ENCODE measurements around the gene DEPP1. TPM values are rescaled to one million over a fixed set of nuclear protein-coding genes. Genes with fewer than 3 reads are reported as not detected.
A peak's percentile ranks its signal among the peaks of the same experiment; 100 is the strongest.

The DEPP1 gene
- total and polyA plus RNA-seq, 2 experiments from 2014 or later = 0.37 to 1.3 TPM

- TF ChIP-seq, protein P1, sequence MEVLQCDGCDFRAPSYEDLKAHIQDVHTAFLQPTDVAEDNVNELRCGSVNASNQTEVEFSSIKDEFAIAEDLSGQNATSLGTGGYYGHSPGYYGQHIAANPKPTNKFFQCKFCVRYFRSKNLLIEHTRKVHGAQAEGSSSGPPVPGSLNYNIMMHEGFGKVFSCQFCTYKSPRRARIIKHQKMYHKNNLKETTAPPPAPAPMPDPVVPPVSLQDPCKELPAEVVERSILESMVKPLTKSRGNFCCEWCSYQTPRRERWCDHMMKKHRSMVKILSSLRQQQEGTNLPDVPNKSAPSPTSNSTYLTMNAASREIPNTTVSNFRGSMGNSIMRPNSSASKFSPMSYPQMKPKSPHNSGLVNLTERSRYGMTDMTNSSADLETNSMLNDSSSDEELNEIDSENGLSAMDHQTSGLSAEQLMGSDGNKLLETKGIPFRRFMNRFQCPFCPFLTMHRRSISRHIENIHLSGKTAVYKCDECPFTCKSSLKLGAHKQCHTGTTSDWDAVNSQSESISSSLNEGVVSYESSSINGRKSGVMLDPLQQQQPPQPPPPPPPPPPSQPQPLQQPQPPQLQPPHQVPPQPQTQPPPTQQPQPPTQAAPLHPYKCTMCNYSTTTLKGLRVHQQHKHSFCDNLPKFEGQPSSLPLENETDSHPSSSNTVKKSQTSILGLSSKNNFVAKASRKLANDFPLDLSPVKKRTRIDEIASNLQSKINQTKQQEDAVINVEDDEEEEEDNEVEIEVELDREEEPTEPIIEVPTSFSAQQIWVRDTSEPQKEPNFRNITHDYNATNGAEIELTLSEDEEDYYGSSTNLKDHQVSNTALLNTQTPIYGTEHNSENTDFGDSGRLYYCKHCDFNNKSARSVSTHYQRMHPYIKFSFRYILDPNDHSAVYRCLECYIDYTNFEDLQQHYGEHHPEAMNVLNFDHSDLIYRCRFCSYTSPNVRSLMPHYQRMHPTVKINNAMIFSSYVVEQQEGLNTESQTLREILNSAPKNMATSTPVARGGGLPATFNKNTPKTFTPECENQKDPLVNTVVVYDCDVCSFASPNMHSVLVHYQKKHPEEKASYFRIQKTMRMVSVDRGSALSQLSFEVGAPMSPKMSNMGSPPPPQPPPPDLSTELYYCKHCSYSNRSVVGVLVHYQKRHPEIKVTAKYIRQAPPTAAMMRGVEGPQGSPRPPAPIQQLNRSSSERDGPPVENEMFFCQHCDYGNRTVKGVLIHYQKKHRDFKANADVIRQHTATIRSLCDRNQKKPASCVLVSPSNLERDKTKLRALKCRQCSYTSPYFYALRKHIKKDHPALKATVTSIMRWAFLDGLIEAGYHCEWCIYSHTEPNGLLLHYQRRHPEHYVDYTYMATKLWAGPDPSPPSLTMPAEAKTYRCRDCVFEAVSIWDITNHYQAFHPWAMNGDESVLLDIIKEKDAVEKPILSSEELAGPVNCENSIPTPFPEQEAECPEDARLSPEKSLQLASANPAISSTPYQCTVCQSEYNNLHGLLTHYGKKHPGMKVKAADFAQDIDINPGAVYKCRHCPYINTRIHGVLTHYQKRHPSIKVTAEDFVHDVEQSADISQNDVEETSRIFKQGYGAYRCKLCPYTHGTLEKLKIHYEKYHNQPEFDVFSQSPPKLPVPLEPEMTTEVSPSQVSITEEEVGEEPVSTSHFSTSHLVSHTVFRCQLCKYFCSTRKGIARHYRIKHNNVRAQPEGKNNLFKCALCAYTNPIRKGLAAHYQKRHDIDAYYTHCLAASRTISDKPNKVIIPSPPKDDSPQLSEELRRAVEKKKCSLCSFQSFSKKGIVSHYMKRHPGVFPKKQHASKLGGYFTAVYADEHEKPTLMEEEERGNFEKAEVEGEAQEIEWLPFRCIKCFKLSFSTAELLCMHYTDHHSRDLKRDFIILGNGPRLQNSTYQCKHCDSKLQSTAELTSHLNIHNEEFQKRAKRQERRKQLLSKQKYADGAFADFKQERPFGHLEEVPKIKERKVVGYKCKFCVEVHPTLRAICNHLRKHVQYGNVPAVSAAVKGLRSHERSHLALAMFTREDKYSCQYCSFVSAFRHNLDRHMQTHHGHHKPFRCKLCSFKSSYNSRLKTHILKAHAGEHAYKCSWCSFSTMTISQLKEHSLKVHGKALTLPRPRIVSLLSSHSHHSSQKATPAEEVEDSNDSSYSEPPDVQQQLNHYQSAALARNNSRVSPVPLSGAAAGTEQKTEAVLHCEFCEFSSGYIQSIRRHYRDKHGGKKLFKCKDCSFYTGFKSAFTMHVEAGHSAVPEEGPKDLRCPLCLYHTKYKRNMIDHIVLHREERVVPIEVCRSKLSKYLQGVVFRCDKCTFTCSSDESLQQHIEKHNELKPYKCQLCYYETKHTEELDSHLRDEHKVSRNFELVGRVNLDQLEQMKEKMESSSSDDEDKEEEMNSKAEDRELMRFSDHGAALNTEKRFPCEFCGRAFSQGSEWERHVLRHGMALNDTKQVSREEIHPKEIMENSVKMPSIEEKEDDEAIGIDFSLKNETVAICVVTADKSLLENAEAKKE (CRISPR knock-in tag; IDR thresholded peaks at IDR 0.05) = no peak
- TF ChIP-seq STAT1 (IDR thresholded peaks at IDR 0.05; ENCODE audit: unreplicated experiment) (no peak), ZNF114 (CRISPR knock-in tag; IDR thresholded peaks at IDR 0.05) (no peak), ETS1 (IDR thresholded peaks at IDR 0.05) (no peak), EZH2phosphoT487 (IDR thresholded peaks at IDR 0.05; ENCODE audit: unreplicated experiment) (no peak)
Measured at GRCh38 chr10:44954042-44954441, 24.6 kb downstream of the DEPP1 start (continued).

GRCh38 chr10:44952779-44953231 is 25.8 kb downstream of the DEPP1 start:
- H3K4me3 Mint-ChIP-seq = no peak overlapping the region; the same call in 2 of the 3 replicates
- peaks cover 22% of the 10 kb centered on the region for H3K4me1 Mint-ChIP-seq
- H3K9me3 Mint-ChIP-seq = no peaks in the 10 kb centered on the region
- Histone ChIP-seq H2AFZ (no peak overlapping the region), H3K4me2 (peak overlapping the region; percentile 7; the same call in 1 of the 2 replicates), H3K4me3 (no peak overlapping the region), H3K27ac (ENCODE audit: low read depth) (no peak overlapping the region), H3K79me2 (replicated peaks; ENCODE audit: insufficient read depth) (no peaks in the 10 kb centered on the region), H3K27me3 (ENCODE audit: insufficient read depth) (no peaks in the 10 kb centered on the region), H3K9me2 (ENCODE audit: insufficient read depth) (no peaks in the 10 kb centered on the region), H3K36me3 (ENCODE audit: insufficient read depth) (no peaks in the 10 kb centered on the region), H3K4me1 (ENCODE audit: insufficient read depth) (peaks cover 8% of the 10 kb centered on the region), H4K20me1 (replicated peaks; ENCODE audit: insufficient read depth) (no peaks in the 10 kb centered on the region), H3F3A (replicated peaks; ENCODE audit: low read depth) (no peaks in the 10 kb centered on the region)
- no peak overlapping the region for H3K27ac Mint-ChIP-seq
- peaks cover 11% of the 10 kb centered on the region; the same call in 2 of the 3 replicates for H3K36me3 Mint-ChIP-seq (ENCODE audit: low read depth)
- peak; percentile 73 for DNase-seq (ENCODE audit: low spot score)
- peak; percentile 83 for ATAC-seq
- H3K27me3 Mint-ChIP-seq (ENCODE audit: insufficient read depth, low read depth, poor library complexity) = peaks cover 10% of the 10 kb centered on the region
- TF ChIP-seq ZNF114 (CRISPR knock-in tag; IDR thresholded peaks at IDR 0.05) (no peak), JUNB (IDR thresholded peaks at IDR 0.05; ENCODE audit: unreplicated experiment) (no peak), ZNF331 (CRISPR knock-in tag; IDR thresholded peaks at IDR 0.05; ENCODE audit: low read depth) (no peak), STAT1 (IDR thresholded peaks at IDR 0.05; ENCODE audit: unreplicated experiment) (no peak), CTCF (conservative IDR thresholded peaks at IDR 0.05; ENCODE audit: low read depth in 2 of 2) (no peak)
